Mucosa of descending colon (tissue), 3 donors: ENCODE data around the gene TACC2. TPM values are rescaled to one million over a fixed set of nuclear protein-coding genes. Genes with fewer than 3 reads are reported as not detected.

Source experiments
- ATAC-seq: fragments of 200-7000 bp; cut with Tn5 transposase; one replicate; pipeline ENCODE4 v1.9.1; 2020; ENCODE audit warnings: mild to moderate bottlenecking, moderate library complexity
- DNase-seq, 3 donors: peaks; one replicate each; pipeline ENCODE4 v3.0.0-alpha.2; 2020
- H3K36me3 ChIP-seq: fragments of 200-600 bp; one replicate; pipeline ENCODE4 v1.8.0; 2021; ENCODE audit warnings: low read depth, mild to moderate bottlenecking
- H3K4me1 ChIP-seq: fragments of 200-600 bp; one replicate; pipeline ENCODE4 v1.8.0; 2021; ENCODE audit warnings: low read depth, mild to moderate bottlenecking
- H3K4me3 ChIP-seq: fragments of 200-600 bp; one replicate; pipeline ENCODE4 v1.8.0; 2021; ENCODE audit warnings: mild to moderate bottlenecking
- H3K9me3 ChIP-seq: fragments of 200-600 bp; one replicate; pipeline ENCODE4 v1.8.0; 2021; ENCODE audit warnings: mild to moderate bottlenecking
- intact Hi-C, 2 donors: fragments of 100-400 bp; cut with DNase I in 1 of 2; cut with micrococcal nuclease in 1 of 2; formaldehyde crosslinking; loops; one replicate each; pipeline versions ENCODE4 v1.11.0 to v1.11.1; 2022; cut with DNase I, micrococcal nuclease
- total RNA-seq, 3 donors: library from RNA; stranded (reverse); fragmentation: NEBNext Ultra II Directional in 2 of 3; extraction: Animal tissue kit (Norgen Biotek cat#: 25700) in 2 of 3; gene quantifications; one replicate each; pipeline versions ENCODE4 v1.2.1 to v1.2.4, GENCODE V29; 2021 to 2023
- TF ChIP-seq, protein P1 (sequence below): fragments of 200-600 bp; IDR thresholded peaks from one replicate; pipeline ENCODE4 v1.8.0; 2022; ENCODE audit warnings: antibody characterized with exemption, mild to moderate bottlenecking
- donor health status: DM: no; HTN: no; CAD: no; lungs with moderate emphysema.
- donor health status: DM: no; HTN: no; CAD: no.
- donor health status: DM: no; HTN: yes; CAD: no.

TACC2 gene
- total RNA-seq, 3 donors from 2014 or later: 97.5 to 170 (median 133) TPM

DNA sequence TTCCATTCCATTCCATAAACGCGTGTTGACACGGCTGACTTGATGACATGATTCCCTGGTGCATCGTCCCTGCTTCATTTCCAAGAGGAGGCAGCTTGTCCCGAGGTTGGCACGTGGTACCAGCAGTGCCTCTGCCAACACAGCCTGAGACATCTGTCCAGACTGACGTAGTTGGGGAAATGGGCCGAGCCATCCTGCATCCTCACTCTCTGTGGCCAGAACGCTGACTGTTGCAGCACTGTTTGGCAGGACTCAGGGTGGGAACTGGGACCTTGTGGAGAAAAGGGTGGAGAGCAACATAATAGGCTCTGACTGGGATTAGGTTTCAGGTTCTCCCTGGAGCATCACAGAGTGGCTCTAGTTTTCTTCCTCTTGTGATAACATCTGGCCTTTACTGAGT lies 163.6 kb downstream of the TACC2 start:
- Histone ChIP-seq H3K4me1 (no peaks in the 10 kb centered on the region), H3K4me3 (no peak overlapping the region), H3K36me3 (no peaks in the 10 kb centered on the region), H3K9me3 (no peaks in the 10 kb centered on the region)
- DNase-seq: peak in 1 of 3 donors; percentile 68
- TF ChIP-seq, protein P1, sequence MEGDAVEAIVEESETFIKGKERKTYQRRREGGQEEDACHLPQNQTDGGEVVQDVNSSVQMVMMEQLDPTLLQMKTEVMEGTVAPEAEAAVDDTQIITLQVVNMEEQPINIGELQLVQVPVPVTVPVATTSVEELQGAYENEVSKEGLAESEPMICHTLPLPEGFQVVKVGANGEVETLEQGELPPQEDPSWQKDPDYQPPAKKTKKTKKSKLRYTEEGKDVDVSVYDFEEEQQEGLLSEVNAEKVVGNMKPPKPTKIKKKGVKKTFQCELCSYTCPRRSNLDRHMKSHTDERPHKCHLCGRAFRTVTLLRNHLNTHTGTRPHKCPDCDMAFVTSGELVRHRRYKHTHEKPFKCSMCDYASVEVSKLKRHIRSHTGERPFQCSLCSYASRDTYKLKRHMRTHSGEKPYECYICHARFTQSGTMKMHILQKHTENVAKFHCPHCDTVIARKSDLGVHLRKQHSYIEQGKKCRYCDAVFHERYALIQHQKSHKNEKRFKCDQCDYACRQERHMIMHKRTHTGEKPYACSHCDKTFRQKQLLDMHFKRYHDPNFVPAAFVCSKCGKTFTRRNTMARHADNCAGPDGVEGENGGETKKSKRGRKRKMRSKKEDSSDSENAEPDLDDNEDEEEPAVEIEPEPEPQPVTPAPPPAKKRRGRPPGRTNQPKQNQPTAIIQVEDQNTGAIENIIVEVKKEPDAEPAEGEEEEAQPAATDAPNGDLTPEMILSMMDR: no peak
- intact Hi-C loops: no loop called here
- peak; percentile 20 for ATAC-seq

DNA sequence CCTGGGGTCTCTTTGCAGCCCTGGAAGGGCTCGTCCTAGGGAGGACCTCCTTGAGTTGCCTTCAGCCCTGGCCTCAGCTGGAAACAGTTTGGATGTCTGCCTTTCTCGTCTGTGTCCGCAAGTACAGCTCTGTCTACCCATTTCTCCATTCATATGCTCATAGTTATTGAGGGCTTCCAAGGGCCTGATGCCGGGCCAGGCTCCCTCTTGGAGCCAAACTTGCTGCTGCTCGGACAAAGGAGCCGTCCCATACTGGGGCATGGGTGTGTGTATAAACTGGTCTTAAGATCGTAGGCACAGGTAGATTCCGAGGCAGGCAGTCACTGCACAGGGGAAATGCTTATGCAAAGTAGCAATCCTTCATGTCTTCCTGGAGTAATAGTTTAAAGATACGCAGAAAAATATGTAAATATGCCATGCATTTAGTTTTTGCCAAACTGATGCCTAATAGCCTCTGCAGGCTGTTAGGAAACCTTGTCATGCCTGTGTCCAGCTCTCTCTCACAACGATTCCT lies 165.1 kb downstream of the TACC2 start:
- no peaks in the 10 kb centered on the region for H3K9me3 ChIP-seq
- H3K4me1 ChIP-seq: no peaks in the 10 kb centered on the region
- DNase-seq (no peak), ATAC-seq (no peak)
- H3K4me3 ChIP-seq: no peak overlapping the region
- intact Hi-C loops: no loop called here
- TF ChIP-seq, protein P1: no peak
- no peaks in the 10 kb centered on the region for H3K36me3 ChIP-seq

DNA sequence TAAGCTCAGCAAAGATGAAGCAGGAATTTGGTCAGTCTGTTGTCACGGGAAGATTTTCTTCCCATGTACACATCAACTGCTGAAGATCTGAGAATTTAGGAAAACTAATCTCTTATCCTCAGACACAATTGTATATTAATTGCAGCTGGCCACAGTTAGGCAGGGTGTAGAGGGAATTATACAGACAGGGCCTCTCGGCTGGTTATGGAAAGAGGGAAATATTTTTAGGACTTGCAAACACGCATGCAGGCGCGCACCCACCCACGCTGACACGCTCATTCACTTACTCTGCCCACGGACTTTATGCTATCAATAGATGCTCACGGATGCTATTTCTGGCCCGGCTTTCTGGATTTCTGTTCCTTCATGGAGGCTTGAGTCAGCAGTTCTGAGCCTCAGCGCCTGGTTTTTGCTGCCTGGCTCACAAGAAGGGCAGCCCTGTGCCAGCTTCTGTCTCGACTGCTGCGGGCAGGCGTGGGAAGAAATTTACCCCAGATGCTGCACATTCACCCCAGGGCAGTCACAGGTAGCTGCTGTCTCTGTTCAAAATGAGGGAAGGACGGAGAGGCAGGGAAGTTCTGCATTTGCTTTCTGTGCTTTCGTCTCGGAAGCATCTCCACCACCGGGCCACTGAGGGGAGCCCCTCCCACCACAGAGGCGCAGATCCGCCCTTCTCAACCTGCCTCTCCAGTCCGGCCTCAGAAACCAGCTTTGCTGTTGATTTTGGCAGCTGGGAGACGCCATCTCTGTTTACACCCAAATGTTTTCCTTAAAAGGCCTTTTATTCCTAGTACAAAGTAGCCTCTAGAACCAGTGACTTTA lies 165.8 kb downstream of the TACC2 start:
- DNase-seq (no peak), ATAC-seq (no peak)
- Histone ChIP-seq H3K4me1 (no peaks in the 10 kb centered on the region), H3K4me3 (no peak overlapping the region), H3K36me3 (no peaks in the 10 kb centered on the region), H3K9me3 (no peaks in the 10 kb centered on the region)
- intact Hi-C loops: no loop called here
- TF ChIP-seq, protein P1: no peak

DNA sequence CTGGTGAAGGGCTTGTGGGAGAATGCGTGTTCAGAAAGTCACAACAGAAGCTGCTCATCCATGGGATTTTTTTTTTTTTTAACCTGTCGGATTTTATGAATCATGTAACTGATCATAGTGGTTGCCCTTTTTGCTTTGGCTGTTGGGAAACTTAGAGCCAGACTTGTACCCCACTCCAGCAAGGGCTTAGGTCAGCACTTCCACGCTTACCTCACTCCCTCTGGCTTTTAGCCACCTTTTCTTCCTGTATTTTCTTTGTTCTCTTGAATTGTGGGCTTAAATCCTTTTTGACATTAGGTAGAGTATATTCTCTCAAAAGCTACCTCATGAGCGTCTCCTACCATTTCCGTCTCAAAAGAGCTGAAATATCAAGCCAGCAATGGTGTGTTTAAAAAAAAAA lies 168.5 kb downstream of the TACC2 start:
- H3K9me3 ChIP-seq: no peaks in the 10 kb centered on the region
- no peak for ATAC-seq
- TF ChIP-seq, protein P1: no peak
- intact Hi-C loops: no loop called here
- no peak for DNase-seq
- no peak overlapping the region for H3K4me3 ChIP-seq
- no peaks in the 10 kb centered on the region for H3K36me3 ChIP-seq
- no peaks in the 10 kb centered on the region for H3K4me1 ChIP-seq

DNA sequence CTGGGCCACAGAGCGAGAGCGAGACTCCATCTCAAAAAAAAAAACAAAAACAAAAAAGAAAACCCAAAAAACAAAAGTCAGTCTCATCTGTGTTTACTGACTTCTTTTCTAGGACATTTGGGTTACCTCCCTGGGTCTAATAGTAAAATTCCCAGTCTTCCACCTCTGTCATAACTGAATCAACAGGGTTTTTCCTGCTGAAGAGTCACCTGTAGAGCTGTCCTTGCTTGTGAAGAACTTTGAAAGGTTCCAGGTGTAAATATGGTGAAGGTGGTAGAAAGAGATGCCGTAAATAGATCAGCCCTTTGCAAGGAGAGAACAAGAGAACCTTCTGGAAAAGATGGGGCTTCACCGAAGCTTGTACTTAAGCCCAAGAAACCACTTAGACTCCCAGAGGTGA lies 169.4 kb downstream of the TACC2 start:
- intact Hi-C loops: no loop called here
- H3K36me3 ChIP-seq: no peaks in the 10 kb centered on the region
- DNase-seq (no peak), ATAC-seq (no peak)
- TF ChIP-seq, protein P1: no peak
- H3K4me3 ChIP-seq: no peak overlapping the region
- no peaks in the 10 kb centered on the region for H3K4me1 ChIP-seq
- no peaks in the 10 kb centered on the region for H3K9me3 ChIP-seq
